ENCODE results near the gene CALHM2.
A peak's percentile ranks its signal among the peaks of the same experiment; 100 is the strongest.

Gene CALHM2

GRCh38 chr10:103451831-103452505, at the start of gene CALHM2:
TSS of gene CALHM2 (minus strand) at chr10:103452370. CDS start at chr10:103449941, 2,429 bp downstream.
- peak; percentile 54 for DNase-seq (ENCODE audit: low read depth)
- no peak for TF ChIP-seq CTCF (IDR thresholded peaks at IDR 0.05; ENCODE audit: insufficient read depth, low read depth, low read length, missing control alignments)
- peak within 1 kb of the TSS; percentile 34 for H3K4me3 ChIP-seq (ENCODE audit: low read length)

- no peak for TF ChIP-seq CTCF (IDR thresholded peaks at IDR 0.05; ENCODE audit: insufficient read depth, low read depth, low read length, missing control alignments)
Observed at GRCh38 chr10:103501186-103501585, 49.0 kb upstream of the CALHM2 start.

GRCh38 chr10:103500481-103500880, 48.3 kb upstream of the CALHM2 start:
- no peak for DNase-seq (ENCODE audit: low read depth)
- no peak overlapping the region for H3K4me3 ChIP-seq (ENCODE audit: low read length)
- TF ChIP-seq CTCF (IDR thresholded peaks at IDR 0.05; ENCODE audit: insufficient read depth, low read depth, low read length, missing control alignments), result no peak

More at GRCh38 chr10:103501186-103501585, 49.0 kb upstream of the CALHM2 start:
- no peak overlapping the region for H3K4me3 ChIP-seq (ENCODE audit: low read length)
- DNase-seq (ENCODE audit: low read depth), result no peak

GRCh38 chr10:103499881-103500280, 47.7 kb upstream of the CALHM2 start:
- no peak for TF ChIP-seq CTCF (IDR thresholded peaks at IDR 0.05; ENCODE audit: insufficient read depth, low read depth, low read length, missing control alignments)
- H3K4me3 ChIP-seq (ENCODE audit: low read length), result no peak overlapping the region
- no peak for DNase-seq (ENCODE audit: low read depth)

- H3K4me3 ChIP-seq (ENCODE audit: low read length), result no peak overlapping the region
- no peak for TF ChIP-seq CTCF (IDR thresholded peaks at IDR 0.05; ENCODE audit: insufficient read depth, low read depth, low read length, missing control alignments)
- no peak for DNase-seq (ENCODE audit: low read depth)
Observed at GRCh38 chr10:103498936-103499638, 46.9 kb upstream of the CALHM2 start.

GRCh38 chr10:103497161-103497915, 45.2 kb upstream of the CALHM2 start:
- DNase-seq (ENCODE audit: low read depth), result no peak
- no peak for TF ChIP-seq CTCF (IDR thresholded peaks at IDR 0.05; ENCODE audit: insufficient read depth, low read depth, low read length, missing control alignments)
- H3K4me3 ChIP-seq (ENCODE audit: low read length), result no peak overlapping the region

Measured in epithelial cell of esophagus (primary cell).